Measurements from ENCODE around the gene PPTC7.
"Not testable (repeated sequence)": the region's sequence is repeated elsewhere in the genome, so short reads cannot be mapped to it uniquely, and the experiment has no call there.

Gene PPTC7

DNA sequence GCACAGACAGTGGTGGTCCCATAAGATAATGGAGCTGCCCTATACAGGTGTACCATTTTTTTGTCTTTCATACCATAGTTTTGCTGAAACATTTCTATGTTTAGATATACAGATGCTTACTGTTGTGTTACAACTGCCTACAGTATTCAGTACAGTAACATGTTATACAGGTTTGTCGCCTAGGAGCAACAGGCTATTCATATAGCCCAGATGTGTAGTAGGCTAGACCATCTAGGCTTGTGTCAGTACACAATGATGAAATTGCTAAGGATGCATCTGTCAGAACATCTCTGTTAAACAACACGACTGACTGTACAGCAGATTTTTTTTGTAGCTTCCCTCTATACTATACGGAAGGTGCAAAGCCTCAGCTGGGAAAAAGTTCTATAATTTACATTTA is 50.5 kb downstream of the PPTC7 start:
- DNase-seq: no peak

DNA sequence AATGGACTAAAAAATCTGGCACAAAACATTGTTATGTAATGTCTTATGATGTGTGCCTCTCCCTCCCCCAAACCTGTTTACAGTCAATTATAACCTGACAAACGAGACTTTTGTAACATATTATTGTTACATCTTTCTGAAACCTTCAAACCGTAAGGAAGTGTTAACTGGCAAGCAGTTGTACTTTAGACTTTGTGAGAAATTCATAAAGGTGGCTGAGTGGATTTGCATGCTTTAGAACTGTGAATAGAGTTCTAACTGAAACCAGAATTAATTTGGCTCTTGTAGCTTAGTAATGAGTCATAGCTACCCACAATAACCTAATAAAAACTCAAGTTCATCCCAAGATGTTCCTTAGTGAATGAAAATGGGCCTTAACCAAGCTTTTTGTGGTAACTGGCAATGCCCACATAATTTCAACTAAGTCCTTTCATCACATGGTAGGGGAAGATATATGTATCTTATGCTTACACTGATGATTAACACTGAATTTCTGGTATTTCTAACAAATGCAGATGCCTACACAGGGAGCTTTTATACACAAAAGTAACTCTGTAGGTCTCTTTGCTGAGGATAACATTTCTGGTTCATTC is 51.3 kb downstream of the PPTC7 start:
- DNase-seq: no peak

- no peak for DNase-seq
These were observed 52.6 kb downstream of the PPTC7 start for GRCh38 chr12:110530511-110530910.

DNA sequence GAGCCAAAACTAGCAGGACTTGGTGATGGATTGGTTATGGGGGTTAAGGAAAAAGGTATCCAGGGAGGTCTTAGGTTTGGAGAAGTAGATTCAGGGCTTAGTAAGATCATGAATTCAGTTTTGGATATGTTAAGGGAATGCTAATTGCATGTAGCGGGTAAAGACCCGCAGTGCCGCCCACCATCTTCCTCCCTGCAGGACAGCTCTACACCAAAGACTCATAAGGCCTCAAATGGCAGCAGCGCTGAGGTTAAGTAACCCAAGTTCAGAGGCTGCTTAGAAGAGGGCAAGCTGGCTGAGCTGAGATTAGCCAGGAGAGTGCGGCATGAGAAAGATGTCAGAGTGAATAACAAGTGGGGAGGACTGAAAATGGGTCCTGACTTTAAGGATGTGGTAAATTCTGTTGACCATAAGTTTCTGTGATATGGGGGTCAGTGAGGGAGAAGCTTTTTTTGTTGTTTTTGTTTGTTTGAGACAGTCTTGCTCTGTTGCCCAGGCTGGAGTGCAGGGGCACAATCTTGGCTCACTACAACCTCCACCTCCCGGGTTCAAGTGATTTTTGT is 54.8 kb downstream of the PPTC7 start:
- no peak for DNase-seq

GRCh38 chr12:110520876-110521712 is 62.0 kb downstream of the PPTC7 start:
- DNase-seq: not testable (repeated sequence)

DNA sequence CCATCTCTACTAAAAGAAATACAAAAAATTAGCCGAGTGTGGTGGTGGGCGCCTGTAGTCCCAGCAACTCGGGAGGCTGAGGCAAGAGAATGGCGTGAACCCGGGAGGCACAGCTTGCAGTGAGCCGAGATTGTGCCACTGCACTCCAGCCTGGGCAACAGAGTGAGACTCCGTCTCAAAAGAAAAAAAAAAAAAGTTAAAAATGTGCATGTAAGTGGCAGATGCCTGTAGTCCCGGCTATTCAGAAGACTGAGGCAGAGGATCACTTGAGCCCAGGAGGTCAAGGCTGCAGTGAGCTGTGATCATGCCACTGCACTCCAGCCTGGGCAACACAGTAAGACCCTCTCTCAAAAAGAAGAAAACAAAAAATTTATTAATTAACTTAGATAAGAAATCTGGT is 65.1 kb downstream of the PPTC7 start:
- not testable (repeated sequence) for DNase-seq

- no peak for DNase-seq
These were observed 66.1 kb downstream of the PPTC7 start for GRCh38 chr12:110516995-110517394.

DNA sequence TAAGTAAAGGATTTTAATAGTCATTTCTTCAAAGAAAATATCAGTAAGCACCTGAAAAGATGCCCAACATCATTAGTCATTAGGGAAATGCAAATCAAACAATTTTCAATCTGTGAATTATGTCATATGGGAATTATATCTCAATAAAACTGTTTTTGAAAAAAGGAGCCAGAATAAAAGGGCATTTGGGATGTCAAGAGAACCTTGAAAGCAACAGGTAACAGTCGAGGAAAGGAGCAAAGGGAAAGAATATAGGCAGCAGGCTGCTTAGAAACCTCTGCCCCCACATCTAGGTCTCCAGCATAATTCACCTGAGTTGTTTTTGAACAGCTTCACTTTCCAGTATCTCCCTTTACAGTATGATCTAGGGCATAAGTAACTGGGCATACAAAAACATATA is 68.8 kb downstream of the PPTC7 start:
- DNase-seq: no peak

- DNase-seq: no peak
These were observed 69.3 kb downstream of the PPTC7 start for GRCh38 chr12:110513842-110514241.

- DNase-seq: no peak
These were observed 75.0 kb downstream of the PPTC7 start for GRCh38 chr12:110508071-110508586.

DNA sequence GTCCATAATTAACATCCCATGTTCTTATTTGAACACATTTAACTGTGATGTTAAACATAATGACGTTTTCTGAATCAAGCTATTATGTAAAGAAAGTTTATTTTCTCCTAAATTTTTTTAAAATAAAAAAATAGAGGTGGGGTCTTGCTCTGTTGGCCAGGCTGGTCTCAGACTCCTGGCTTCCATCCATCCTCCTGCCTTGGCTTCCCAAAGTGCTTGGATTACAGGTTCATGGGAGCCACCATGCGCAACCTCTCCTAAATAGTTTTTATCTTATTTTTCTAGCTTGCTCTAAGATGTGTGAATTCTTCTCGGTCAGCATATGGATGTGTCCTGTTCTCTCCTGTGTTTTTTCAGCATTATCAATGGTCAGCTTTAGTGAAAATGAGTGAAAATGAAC is 77.8 kb downstream of the PPTC7 start:
- no peak for DNase-seq

GRCh38 chr12:110503432-110503831 is 79.7 kb downstream of the PPTC7 start:
- no peak for DNase-seq

- DNase-seq: peak; percentile 99
These were observed 81.1 kb downstream of the PPTC7 start, which contains the start of the genes RAD9B and VPS29 for GRCh38 chr12:110501752-110502738. Gene RAD9B, plus strand, starts transcription at chr12:110502331. Its CDS starts 7 bp downstream, at chr12:110502338. Gene VPS29, minus strand, starts transcription at chr12:110502111. Its CDS starts 60 bp downstream, at chr12:110502051.

- DNase-seq: peak; percentile 71
These were observed 81.7 kb downstream of the PPTC7 start for GRCh38 chr12:110501399-110501751.

DNA sequence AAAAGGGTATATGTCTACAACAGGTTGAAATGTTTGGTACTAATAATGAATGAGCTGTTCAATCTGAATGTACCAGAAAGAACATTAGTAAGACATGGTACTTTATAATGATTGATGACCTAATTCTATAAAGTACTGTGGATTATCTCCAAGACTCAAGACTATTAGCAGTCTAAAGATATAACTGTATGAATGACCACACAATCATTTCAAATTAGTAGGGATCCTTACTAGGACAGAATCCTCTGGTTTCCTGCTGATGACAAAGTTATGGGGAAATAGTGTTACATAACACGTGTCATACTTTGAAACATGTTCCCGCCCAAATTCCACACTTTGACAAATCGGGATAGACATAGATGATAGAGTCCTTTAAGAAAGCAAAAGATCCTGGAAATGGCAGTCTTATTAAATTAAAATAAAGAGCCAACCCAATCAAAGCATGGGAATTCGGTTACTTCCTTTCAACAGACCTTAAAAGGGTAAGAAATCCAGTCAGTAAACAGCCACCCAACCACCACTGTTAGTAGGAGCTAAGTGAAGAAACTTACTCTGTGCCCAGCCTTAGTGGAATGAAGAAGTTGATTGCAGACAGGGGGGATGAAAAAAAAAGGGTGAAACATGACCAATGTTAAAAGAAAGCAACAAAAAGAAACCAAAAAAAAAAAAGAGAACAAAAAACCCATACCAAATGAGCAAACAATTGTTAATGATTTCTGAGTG is 84.0 kb downstream of the PPTC7 start:
- no peak for DNase-seq
